AG04449 (cell line): ENCODE measurements around the gene SNAI1.

Source experiments
- CTCF ChIA-PET: fragments of 350-600 bp; formaldehyde crosslinking; extraction: SDS; loops from one replicate; lab custom pipeline; 2021; ENCODE audit warnings: antibody characterized with exemption; lab: Yijun Ruan, JAX
- POLR2A ChIA-PET: fragments of 400-600, 350-600 bp; formaldehyde crosslinking; extraction: SDS; loops from one replicate; lab custom pipeline; 2020; ENCODE audit warnings: antibody characterized with exemption, inconsistent platforms; lab: Yijun Ruan, JAX
- DNase-seq: peaks from one replicate; pipeline ENCODE4 v3.0.0-alpha.2; 2010; ENCODE audit warnings: low read depth, low spot score
- H3K4me3 ChIP-seq: 2 replicates; pipeline ENCODE4 v1.5.1; 2011; ENCODE audit warnings: low read depth, mild to moderate bottlenecking, control low read depth, low read length
- CTCF ChIP-seq: IDR thresholded peaks from one replicate; pipeline ENCODE4 v1.5.1; 2011; ENCODE audit warnings: mild to moderate bottlenecking, moderate library complexity, low read length, control low read depth, inconsistent platforms; ENCODE audit not compliant: insufficient read depth; ENCODE audit errors: missing control alignments

SNAI1 gene

GRCh38 chr20:49980140-49981008, 2.4 kb upstream of the SNAI1 start:
- ChIA-PET CTCF (interaction anchor here (1.6 to 17.8 kb wide), 13 partner anchors 10 to 198 kb away, joined by 6 to 984 read pairs (median 44); no protein-coding TSS in a partner anchor), POLR2A (interaction anchor here (1.2 kb wide), 1 partner anchor 91 kb away, joined by 4 read pairs; no protein-coding TSS in a partner anchor)
- no peak overlapping the region for H3K4me3 ChIP-seq
- no peak for DNase-seq
- TF ChIP-seq CTCF: no peak

- no peak overlapping the region for H3K4me3 ChIP-seq
- POLR2A ChIA-PET: interaction anchor here (0.6 to 1.2 kb wide), 2 partner anchors 90 to 184 kb away, joined by 3 to 4 read pairs; no protein-coding TSS in a partner anchor
- CTCF ChIA-PET: interaction anchor here (0.9 to 17.8 kb wide), 9 partner anchors 8 to 197 kb away, joined by 3 to 984 read pairs (median 88); no protein-coding TSS in a partner anchor
- no peak for TF ChIP-seq CTCF
- no peak for DNase-seq
Measured at GRCh38 chr20:49981218-49982071, 1.3 kb upstream of the SNAI1 start.

GRCh38 chr20:49982072-49982345, 771 bp upstream of the SNAI1 start:
- H3K4me3 ChIP-seq: no peak overlapping the region
- no peak for DNase-seq
- TF ChIP-seq CTCF: no peak
- POLR2A ChIA-PET: interaction anchor here (0.6 to 1.2 kb wide), 2 partner anchors 90 to 184 kb away, joined by 3 to 4 read pairs; no protein-coding TSS in a partner anchor
- CTCF ChIA-PET: interaction anchor here (0.9 to 17.8 kb wide), 6 partner anchors 9 to 197 kb away, joined by 3 to 984 read pairs (median 57); no protein-coding TSS in a partner anchor

GRCh38 chr20:49983123-49983847, 505 bp downstream of the SNAI1 start:
- DNase-seq: no peak
- H3K4me3 ChIP-seq: peak overlapping the region; percentile 86
- no peak for TF ChIP-seq CTCF
- ChIA-PET POLR2A (interaction anchor here (0.8 to 3.2 kb wide), 9 partner anchors 11 to 88 kb away, joined by 3 to 23 read pairs (median 5); no protein-coding TSS in a partner anchor), CTCF (interaction anchor here (1.3 to 17.8 kb wide), 4 partner anchors 11 to 195 kb away, joined by 3 to 984 read pairs (median 11); no protein-coding TSS in a partner anchor)

GRCh38 chr20:49983848-49984408, 1.1 kb downstream of the SNAI1 start:
- TF ChIP-seq CTCF: no peak
- DNase-seq: no peak
- peak overlapping the region; percentile 86 for H3K4me3 ChIP-seq
- CTCF ChIA-PET: interaction anchor here (1.3 to 17.8 kb wide), 3 partner anchors 11 to 101 kb away, joined by 3 to 984 read pairs (median 4); no protein-coding TSS in a partner anchor
- POLR2A ChIA-PET: interaction anchor here (0.6 to 3.2 kb wide), 13 partner anchors 10 to 182 kb away, joined by 3 to 23 read pairs (median 4); no protein-coding TSS in a partner anchor
